SIG-M5 treated with dmso at 0.1 percent for 504 hours (cell line): ENCODE data around the gene TLR9.
A peak's percentile ranks its signal among the peaks of the same experiment; 100 is the strongest.

Experiments
- DNase-seq: peaks from one replicate; lab custom pipeline; 2025; ENCODE audit not compliant: unreplicated experiment; lab: John Stamatoyannopoulos, UW

The TLR9 gene

GRCh38 chr3:52248165-52248541 lies 22.7 kb upstream of the TLR9 start:
- no peak for DNase-seq

GRCh38 chr3:52247409-52248164 lies 22.1 kb upstream of the TLR9 start:
- no peak for DNase-seq

DNA sequence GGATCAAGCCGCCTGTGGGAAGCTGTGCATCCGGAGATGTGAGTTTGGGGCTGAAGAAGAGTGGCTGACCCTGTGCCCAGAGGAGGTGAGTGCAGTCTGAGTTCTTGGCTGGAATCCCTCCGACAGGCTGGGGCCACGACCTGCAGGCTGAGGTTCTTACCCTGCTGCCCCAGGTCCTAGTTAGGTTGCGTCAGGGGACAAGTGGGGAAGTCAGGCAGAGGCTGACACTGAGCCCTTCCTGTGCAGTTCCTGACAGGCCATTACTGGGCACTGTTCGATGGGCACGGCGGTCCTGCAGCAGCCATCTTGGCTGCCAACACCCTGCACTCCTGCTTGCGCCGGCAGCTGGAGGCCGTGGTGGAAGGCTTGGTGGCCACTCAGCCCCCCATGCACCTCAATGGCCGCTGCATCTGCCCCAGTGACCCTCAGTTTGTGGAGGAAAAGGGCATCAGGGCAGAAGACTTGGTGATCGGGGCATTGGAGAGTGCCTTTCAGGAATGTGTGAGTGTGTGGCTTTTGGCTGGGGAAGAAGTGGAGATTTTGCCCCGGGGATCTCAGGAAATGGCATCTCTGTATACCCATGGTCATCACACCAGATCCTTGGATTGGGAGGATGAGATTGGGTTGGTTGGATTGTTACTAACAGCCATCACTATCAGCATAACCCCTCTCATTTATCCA lies 21.4 kb upstream of the TLR9 start:
- DNase-seq: no peak

DNA sequence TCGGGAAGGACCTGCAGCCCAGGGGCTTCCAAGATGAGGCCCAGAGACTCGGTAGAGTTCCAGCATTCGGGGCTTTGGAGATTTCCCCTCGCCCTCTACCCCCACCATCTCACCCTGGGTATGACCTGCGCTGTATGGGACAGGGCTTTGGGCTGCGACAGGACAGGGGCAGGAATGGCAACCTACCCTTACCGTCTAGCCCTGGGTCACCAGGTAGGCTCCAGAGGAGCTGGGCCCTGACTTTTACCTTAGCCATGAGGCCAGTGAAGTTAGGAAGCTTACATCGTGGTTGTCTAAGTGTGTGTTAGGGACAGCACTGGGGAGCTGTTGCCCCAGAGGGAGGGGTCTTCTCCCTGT lies 20.8 kb upstream of the TLR9 start:
- DNase-seq: no peak

GRCh38 chr3:52245322-52246263 lies 20.1 kb upstream of the TLR9 start, which contains the start of gene PPM1M:
PPM1M (plus strand) TSS chr3:52245759; CDS start chr3:52245825, 66 bp downstream.
- no peak for DNase-seq

GRCh38 chr3:52243791-52244628 lies 18.6 kb upstream of the TLR9 start:
- peak; percentile 97 for DNase-seq

DNA sequence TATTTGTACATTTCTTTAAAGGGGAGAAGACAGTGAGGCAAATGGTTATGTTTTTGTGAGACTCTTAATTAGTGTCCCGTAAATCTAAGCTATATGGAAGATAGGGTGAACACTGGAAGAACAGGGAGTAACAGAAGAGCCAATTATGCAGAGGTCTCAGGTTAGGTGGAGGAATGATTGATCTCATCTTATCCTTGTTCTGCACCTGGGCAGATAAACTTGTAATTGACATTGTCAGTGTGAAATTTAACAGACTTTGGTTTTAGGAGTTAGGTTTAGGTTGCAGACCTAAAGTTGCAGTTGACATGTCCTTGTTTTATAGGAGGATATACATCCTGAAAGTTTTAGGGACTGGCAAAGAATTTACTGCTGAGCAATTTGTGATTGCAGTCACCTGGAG lies 16.6 kb upstream of the TLR9 start:
- no peak for DNase-seq

GRCh38 chr3:52240886-52241370 lies 15.5 kb upstream of the TLR9 start:
- DNase-seq: no peak

DNA sequence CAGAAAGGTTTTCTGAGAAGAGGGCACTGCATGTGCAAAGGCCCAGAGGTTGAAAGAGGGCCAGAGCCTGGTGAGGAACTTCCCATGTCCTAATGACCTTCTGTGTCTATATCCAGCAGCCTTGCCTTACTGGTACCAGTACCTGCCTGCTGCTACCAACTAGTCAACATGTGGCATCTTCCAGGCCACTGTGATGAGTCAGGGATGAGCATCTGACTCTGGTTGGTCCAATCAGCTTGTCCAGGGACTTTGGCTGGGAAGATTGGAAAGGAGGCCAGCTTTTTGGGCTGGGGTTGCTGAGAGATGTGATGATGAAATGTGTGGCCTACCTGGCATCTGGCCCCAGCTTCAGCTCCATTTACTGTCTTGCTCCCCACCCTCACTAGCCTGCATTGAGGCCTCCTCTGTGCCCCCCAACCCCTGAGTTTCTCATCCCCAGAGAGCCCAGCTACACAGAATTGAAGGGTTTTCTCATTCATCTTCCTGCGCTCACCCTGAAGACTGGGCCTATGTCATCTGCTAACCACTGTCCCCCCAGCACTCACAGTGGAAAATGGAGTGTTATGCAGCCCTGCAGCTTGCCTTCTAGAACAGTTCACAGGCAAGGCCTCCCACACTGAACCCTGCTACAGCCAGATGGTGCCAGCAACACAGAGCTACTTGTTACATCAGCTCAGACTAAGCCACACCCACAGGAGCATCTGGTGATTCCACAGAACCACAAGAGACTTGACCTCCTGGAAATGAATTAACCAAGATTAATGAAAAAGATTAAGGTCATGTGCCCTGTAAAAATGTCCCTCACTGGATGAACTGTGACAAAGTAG lies 14.8 kb upstream of the TLR9 start:
- peak; percentile 57 for DNase-seq

DNA sequence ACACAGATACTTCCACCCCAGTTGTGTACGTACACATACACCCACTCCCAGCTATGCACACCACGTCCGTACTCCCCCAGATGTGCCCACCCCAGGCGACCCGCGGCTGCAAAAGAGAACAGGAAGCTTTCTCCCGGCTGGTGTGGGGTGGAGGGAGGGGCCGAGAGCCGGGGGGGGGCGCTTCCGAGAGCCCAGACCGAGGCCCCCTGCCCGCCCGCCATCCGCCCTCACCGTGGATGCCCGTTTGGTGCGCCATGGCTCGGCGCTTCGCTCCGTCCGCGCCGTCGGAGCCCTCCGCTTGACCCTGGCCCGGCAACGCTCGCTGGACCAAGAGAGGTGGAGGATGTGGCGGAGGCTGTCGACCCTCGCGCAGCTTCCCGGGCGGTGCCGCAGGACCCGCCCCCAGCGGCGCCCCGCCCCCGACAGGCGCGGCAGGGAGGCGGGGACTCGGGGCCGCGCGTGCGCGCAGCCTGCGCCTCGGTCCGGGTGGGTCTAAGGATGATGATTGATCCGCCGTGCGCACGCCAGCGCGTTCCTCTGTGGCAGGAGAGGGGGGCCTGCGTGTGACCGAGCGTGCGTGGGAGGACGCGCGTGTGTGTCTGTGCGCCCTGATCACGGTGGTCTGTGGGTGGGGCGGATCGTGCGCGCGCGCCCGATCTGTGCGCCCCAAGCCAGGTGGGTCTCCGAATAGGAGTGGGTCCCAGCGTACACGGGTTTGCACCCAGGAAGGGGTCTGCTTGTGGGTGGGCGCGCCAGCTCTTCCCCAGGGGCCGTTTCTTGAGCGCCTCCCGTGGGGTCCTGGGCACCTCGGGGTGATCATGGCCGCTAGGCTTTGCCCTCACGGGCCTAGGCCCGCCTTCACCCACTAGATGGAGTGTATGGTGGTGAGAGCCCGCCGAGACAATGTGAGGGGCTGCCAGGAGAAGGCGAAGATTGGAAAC lies 13.6 kb upstream of the TLR9 start, which contains the start of gene TWF2:
Gene TWF2, minus strand, starts transcription at position 398 of the 941 bp plus-strand sequence. Its CDS starts 142 bp downstream, at position 256.
- DNase-seq: peak; percentile 66

DNA sequence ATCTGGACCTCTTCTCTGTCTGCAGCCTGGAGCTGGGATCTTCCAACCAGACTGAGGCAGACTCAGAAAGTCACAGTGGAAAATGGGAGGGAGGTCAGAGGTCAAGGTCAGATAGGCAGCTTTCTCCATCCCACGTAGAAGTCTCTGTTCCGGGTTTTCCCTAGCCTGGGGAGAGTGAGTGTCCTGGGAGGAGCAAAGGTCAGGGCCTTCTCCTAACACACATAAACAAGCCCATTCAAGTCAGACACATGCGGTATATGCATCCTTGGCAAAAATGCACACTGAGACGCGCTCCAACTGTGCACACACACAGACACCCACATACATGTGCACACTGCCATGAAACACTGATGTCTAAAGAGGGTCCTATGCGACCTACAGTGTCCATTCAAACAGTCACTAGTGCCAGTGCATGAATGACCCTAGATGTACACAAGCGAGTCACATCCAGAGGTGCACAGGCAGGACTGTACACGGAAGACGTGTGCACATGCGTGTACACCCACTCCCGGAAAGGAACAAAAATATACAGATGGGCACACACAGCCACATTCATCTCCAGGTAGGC lies 12.8 kb upstream of the TLR9 start:
- no peak for DNase-seq

DNA sequence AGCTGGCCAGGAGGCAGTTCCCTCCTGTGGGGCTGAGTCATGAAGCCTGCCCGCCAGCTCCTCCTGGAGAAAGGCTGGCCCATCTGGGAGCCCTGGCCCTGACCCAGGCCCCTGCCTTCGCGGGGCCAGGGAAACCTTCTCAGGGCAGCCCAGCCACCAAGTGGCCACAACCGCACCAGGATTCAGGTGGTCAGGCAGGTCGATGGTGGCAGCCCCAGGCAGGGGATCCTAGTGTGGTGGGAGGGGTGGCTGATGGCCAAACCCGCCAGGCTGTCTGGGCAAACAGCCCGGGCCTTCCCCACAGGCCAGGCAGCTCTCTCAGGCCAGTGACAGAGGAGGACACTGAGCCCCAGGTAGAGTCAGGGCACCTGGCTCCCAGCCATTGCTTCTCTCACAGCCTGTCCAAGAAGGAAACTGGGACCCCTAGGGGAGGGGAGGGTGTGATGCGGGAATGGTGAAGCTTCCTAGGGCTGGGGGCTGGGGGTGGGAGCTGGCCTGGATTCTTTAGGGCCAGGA lies 12.3 kb upstream of the TLR9 start:
- DNase-seq: no peak

DNA sequence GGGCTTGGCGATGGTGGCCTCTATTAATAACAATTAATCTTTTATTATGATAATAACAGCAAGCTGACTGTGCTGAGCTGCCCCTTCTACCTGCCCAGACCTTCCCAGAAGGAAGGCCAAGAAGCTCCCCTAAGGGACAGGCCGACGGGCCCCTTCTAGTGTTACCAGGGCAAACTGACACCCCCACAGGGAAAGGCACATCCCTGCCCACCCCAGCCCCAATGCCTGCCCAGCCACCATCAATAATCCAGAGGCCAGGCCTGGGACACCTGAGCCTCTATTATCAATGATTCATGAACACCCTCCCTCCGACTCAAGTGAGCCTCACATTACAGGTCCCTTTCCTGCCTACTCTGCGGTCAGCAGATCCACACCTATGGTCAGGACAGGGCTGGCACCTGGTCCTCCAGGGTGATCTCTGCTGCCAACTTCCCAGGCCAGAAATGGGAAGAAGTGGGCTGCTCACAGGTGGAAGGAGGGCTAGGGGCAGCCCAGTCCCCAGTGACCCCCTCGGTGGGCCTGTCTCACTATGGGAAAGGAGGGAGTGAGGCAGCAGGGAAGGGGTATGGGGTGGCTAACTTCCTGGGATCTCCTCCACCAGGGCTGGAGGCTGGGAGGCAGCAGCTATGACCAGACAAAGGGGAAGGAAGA lies 11.7 kb upstream of the TLR9 start:
- peak; percentile 58 for DNase-seq

GRCh38 chr3:52236424-52236886 lies 11.0 kb upstream of the TLR9 start:
- no peak for DNase-seq

DNA sequence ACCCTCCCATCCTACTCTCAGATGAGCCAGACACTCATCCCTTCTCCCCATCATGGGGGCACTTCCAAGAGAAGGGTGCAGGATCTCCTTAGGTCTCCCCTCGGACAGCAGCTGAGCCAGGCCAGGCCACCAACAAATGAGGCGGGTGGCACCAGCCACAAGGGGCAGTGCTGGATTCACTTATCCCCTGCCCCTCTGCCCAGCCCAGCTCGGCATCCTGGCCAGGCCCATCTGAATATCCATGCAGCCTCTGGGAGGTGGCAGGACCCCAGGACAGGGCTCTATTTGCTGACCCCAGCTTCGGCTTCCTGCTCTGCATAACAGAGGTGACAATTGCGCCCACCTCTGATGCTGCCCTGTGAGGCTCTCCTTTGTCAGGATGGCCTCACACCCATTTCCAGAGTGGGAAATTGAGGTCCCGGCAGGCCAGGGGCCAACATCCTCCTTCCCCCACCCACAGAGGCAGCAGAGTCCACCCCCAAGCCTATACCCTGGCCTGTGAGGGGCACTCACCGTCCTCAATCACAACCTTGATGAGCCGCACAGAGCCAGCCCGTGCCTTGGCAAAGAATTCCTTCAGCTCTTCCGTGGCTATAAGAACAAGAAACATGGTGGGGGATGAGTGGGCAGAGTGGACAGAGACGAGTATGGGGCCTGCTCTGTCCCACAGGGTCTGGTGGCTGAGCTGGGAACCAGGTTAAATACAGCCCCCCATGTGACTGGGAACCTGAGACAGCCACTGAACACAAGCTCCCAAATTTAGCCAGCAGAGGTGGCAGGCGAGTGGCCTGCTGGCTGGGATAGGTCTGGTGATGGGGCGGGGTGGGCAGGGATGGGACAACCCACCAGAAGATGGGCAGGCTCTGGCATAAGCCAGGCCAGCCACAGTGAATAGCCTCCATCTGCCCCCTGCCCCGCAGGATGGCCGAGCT lies 9.3 kb upstream of the TLR9 start:
- DNase-seq: no peak

DNA sequence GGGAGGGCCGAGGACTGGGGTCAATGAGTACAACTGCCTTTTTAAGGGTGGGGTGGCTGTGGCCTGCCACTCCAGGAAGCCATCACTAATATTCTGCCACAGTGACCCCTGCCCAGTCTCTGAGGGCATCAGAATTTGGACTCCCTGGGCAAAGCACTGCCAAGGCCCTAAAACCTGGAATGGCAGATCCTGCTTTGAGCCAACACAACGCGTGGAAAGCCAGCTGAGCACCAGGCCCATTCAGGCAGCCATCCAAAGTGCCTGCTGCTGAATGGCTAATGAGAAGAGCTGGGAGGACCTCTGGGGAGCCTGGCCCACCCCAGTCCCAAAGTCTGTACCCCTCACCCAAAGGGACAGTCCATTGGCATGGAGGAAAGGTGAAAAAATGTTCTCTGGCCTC lies 8.5 kb upstream of the TLR9 start:
- DNase-seq: no peak
